ENCODE measurements around the gene GRID1. TPM values are rescaled to one million over a fixed set of nuclear protein-coding genes. Genes with fewer than 3 reads are reported as not detected.

Gene GRID1
- total RNA-seq, 4 donors from 2014 or later: 0.40 to 1.9 (median 1.00) TPM

DNA sequence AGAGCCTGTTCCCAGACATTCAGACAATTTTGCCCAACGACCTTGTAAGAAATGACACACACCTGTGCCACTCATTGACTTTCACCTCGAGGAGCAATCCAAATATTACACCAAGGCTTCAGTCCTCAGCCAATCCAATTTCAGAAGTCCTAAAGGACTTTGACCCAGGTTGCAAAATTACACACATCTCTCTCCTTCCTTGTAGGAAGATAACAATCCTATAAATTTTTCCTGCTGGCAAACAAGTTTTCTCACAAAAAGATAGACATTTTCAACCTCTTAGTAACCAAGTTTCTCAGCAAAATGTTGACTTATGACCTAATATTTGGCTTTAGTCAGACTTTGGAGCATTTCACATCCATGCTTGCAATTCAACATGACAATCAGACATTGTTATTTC, 745.0 kb downstream of the GRID1 start:
- Histone ChIP-seq H3K9me3 (no peaks in the 10 kb centered on the region), H3K36me3 (no peaks in the 10 kb centered on the region), H3K27me3 (no peaks in the 10 kb centered on the region), H3K27ac (peak overlapping the region; percentile 40 to 60 (median 52)), H3K4me3 (no peak overlapping the region), H3K4me1 (peaks cover 0 to 15% (median 9%) of the 10 kb centered on the region in 4 donors)
- intact Hi-C loops (cut with DNase I; ENCODE audit: low total_unique reads): no loop called here
- 19 to 40% methylated on average over 1 to 2 of the region's 2 CpGs for WGBS, 2 donors (ENCODE audit: low coverage in 1 of 2)
- in situ Hi-C loops (cut with MboI; ENCODE audit: low pct_ligation_motif_present in 1 of 4, low pct_unique_long_range_greater_than_20kb in 1 of 4, low sequenced_read_pairs in 3 of 4): no loop called here
- DNase-seq: peak; percentile 17
- TF ChIP-seq CTCF (IDR thresholded peaks at IDR 0.05): no peak
- no peak for TF ChIP-seq EP300 (IDR thresholded peaks at IDR 0.05; ENCODE audit: low read depth)
- no peak for TF ChIP-seq POLR2A (IDR thresholded peaks at IDR 0.05)
- no peak for TF ChIP-seq POLR2AphosphoS5 (IDR thresholded peaks at IDR 0.05)

GRCh38 chr10:85620807-85621206, 745.8 kb downstream of the GRID1 start:
- Histone ChIP-seq H3K9me3 (no peaks in the 10 kb centered on the region), H3K27ac (peak overlapping the region in 3 of 4 donors; percentile 18 to 60 (median 48)), H3K36me3 (no peaks in the 10 kb centered on the region), H3K27me3 (no peaks in the 10 kb centered on the region), H3K4me3 (no peak overlapping the region), H3K4me1 (peaks cover 0 to 15% (median 9%) of the 10 kb centered on the region in 4 donors)
- TF ChIP-seq POLR2AphosphoS5 (IDR thresholded peaks at IDR 0.05) (no peak), CTCF (IDR thresholded peaks at IDR 0.05) (no peak), POLR2A (IDR thresholded peaks at IDR 0.05) (no peak), EP300 (IDR thresholded peaks at IDR 0.05; ENCODE audit: low read depth) (no peak)
- intact Hi-C loops (cut with DNase I; ENCODE audit: low total_unique reads): no loop called here
- 81 to 88% methylated on average over 3 of the region's 3 CpGs for WGBS, 2 donors (ENCODE audit: low coverage in 1 of 2)
- DNase-seq: no peak
- in situ Hi-C loops (cut with MboI; ENCODE audit: low pct_ligation_motif_present in 1 of 4, low pct_unique_long_range_greater_than_20kb in 1 of 4, low sequenced_read_pairs in 3 of 4): no loop called here

GRCh38 chr10:85619832-85620231, 746.8 kb downstream of the GRID1 start:
- no peaks in the 10 kb centered on the region for H3K27me3 ChIP-seq
- no peak overlapping the region for H3K4me3 ChIP-seq
- TF ChIP-seq CTCF (IDR thresholded peaks at IDR 0.05) (no peak), POLR2A (IDR thresholded peaks at IDR 0.05) (no peak), EP300 (IDR thresholded peaks at IDR 0.05; ENCODE audit: low read depth) (no peak), POLR2AphosphoS5 (IDR thresholded peaks at IDR 0.05) (no peak)
- peaks cover 0 to 15% (median 9%) of the 10 kb centered on the region in 4 donors for H3K4me1 ChIP-seq
- H3K27ac ChIP-seq: no peak overlapping the region
- H3K36me3 ChIP-seq: no peaks in the 10 kb centered on the region
- intact Hi-C loops (cut with DNase I; ENCODE audit: low total_unique reads) (no loop called here), in situ Hi-C loops (cut with MboI; ENCODE audit: low pct_ligation_motif_present in 1 of 4, low pct_unique_long_range_greater_than_20kb in 1 of 4, low sequenced_read_pairs in 3 of 4) (no loop called here)
- no peak for DNase-seq
- H3K9me3 ChIP-seq: no peaks in the 10 kb centered on the region
- WGBS, 2 donors (ENCODE audit: low coverage in 1 of 2): 88% methylated on average over 9 of the region's 9 CpGs; no CpG with 5 or more reads in 1 of the 2 donors

DNA sequence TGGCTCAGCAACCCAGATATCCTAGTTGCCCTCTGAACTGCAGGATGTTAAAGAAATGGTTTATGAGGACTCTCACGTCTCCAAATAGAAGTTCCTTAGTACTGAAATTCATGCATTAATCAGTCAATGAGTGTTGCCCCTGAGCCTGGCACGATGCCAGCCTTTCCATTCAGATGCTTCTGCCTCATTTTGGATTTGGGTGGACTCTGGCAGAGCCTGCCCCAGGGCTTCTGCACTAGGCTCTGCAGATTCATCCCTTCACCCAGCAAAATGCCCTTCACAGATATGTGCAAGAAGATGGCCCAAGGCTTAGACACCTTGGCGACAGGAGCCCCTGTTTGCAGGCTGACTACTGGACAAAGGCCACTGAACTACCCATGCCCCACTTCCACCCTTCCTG, 747.8 kb downstream of the GRID1 start:
- 82% methylated on average over 3 of the region's 3 CpGs; no CpG with 5 or more reads in 1 of the 2 donors for WGBS, 2 donors (ENCODE audit: low coverage in 1 of 2)
- DNase-seq: no peak
- in situ Hi-C loops (cut with MboI; ENCODE audit: low pct_ligation_motif_present in 1 of 4, low pct_unique_long_range_greater_than_20kb in 1 of 4, low sequenced_read_pairs in 3 of 4) (no loop called here), intact Hi-C loops (cut with DNase I; ENCODE audit: low total_unique reads) (no loop called here)
- Histone ChIP-seq H3K9me3 (no peaks in the 10 kb centered on the region), H3K4me3 (no peak overlapping the region), H3K27ac (no peak overlapping the region), H3K36me3 (no peaks in the 10 kb centered on the region), H3K27me3 (no peaks in the 10 kb centered on the region), H3K4me1 (peaks cover 0 to 15% (median 9%) of the 10 kb centered on the region in 4 donors)
- TF ChIP-seq POLR2A (IDR thresholded peaks at IDR 0.05): no peak
- TF ChIP-seq POLR2AphosphoS5 (IDR thresholded peaks at IDR 0.05): no peak
- no peak for TF ChIP-seq EP300 (IDR thresholded peaks at IDR 0.05; ENCODE audit: low read depth)
